HepG2 (cell line): ENCODE measurements around the gene ZNF174. TPM values are rescaled to one million over a fixed set of nuclear protein-coding genes. Genes with fewer than 3 reads are reported as not detected.

Experiments
- ADNP ChIP-seq: sonication (generic); formaldehyde crosslinking; IDR thresholded peaks from 2 replicates; pipeline ENCODE4 v1.4.0; 2020; ENCODE audit warnings: missing genetic modification reagents
- ARID2 ChIP-seq: sonication (generic); formaldehyde crosslinking; IDR thresholded peaks from 2 replicates; pipeline ENCODE4 v1.8.1; 2022; ENCODE audit warnings: mild to moderate bottlenecking, missing genetic modification reagents, borderline replicate concordance
- BORCS8-MEF2B ChIP-seq: sonication (generic); formaldehyde crosslinking; IDR thresholded peaks from 2 replicates; pipeline ENCODE4 v1.8.0; 2022; ENCODE audit warnings: mild to moderate bottlenecking, missing genetic modification reagents
- CENPBD1 ChIP-seq: sonication (generic); formaldehyde crosslinking; IDR thresholded peaks from 2 replicates; pipeline ENCODE4 v1.8.0; 2022; ENCODE audit warnings: missing genetic modification reagents, low read depth, mild to moderate bottlenecking, borderline replicate concordance
- HDAC6 ChIP-seq: fragments of 200-600 bp; sonication (generic); IDR thresholded peaks from 2 replicates; pipeline ENCODE4 v1.7.0; 2017; ENCODE audit warnings: mild to moderate bottlenecking, antibody characterized with exemption, low read length, low read depth
- HIVEP1 ChIP-seq: sonication (generic); formaldehyde crosslinking; IDR thresholded peaks from 2 replicates; pipeline ENCODE4 v1.4.0; 2020; ENCODE audit warnings: mild to moderate bottlenecking, missing genetic modification reagents
- HMGA1 ChIP-seq: sonication (generic); formaldehyde crosslinking; conservative IDR thresholded peaks from 2 replicates; pipeline ENCODE4 v1.4.0; 2020; ENCODE audit warnings: missing genetic modification reagents
- IRX3 ChIP-seq: sonication (generic); formaldehyde crosslinking; IDR thresholded peaks from 2 replicates; pipeline ENCODE4 v1.8.1; 2023; ENCODE audit warnings: mild to moderate bottlenecking, low read depth, missing genetic modification reagents, borderline replicate concordance
- JARID2 ChIP-seq: sonication (generic); formaldehyde crosslinking; IDR thresholded peaks from 2 replicates; pipeline ENCODE4 v1.8.1; 2023; ENCODE audit warnings: missing genetic modification reagents, inconsistent platforms; ENCODE audit not compliant: insufficient replicate concordance
- NCOR1 ChIP-seq: fragments of 200-600 bp; sonication (generic); IDR thresholded peaks from 2 replicates; pipeline ENCODE4 v1.7.0; 2017; ENCODE audit warnings: antibody characterized with exemption, low read length, borderline replicate concordance
- PTBP1 ChIP-seq: fragments of 200-400 bp; formaldehyde crosslinking; IDR thresholded peaks from 2 replicates; pipeline ENCODE4 v1.6.1; 2018; ENCODE audit warnings: low read length, low read depth; ENCODE audit not compliant: poor library complexity, severe bottlenecking
- RXRB ChIP-seq: IDR thresholded peaks from 2 replicates; pipeline ENCODE4 v1.6.1; 2016; ENCODE audit warnings: borderline replicate concordance, missing genetic modification reagents, missing compliant biosample characterization
- SAFB2 ChIP-seq: sonication (generic); formaldehyde crosslinking; IDR thresholded peaks from 2 replicates; pipeline ENCODE4 v1.5.1; 2020; ENCODE audit warnings: missing genetic modification reagents, low read depth, mild to moderate bottlenecking, borderline replicate concordance
- SATB2 ChIP-seq: sonication (generic); formaldehyde crosslinking; IDR thresholded peaks from 2 replicates; pipeline ENCODE4 v1.5.0; 2020; ENCODE audit warnings: missing genetic modification reagents
- SOX6 ChIP-seq, 2 experiments: fragments of 450-650 bp in 1 of 2; sonication (generic) in 1 of 2; formaldehyde crosslinking in 1 of 2; IDR thresholded peaks; 2 replicates each; pipeline versions ENCODE4 v1.4.0 to v1.6.1; 2017 to 2020; ENCODE audit warnings: antibody characterized with exemption in 1 of 2, mild to moderate bottlenecking in 1 of 2, missing genetic modification reagents in 1 of 2
- SRSF9 ChIP-seq: fragments of 200-400 bp; formaldehyde crosslinking; IDR thresholded peaks from 2 replicates; pipeline ENCODE4 v1.6.1; 2018; ENCODE audit warnings: borderline replicate concordance, mild to moderate bottlenecking, low read depth, low read length; ENCODE audit not compliant: insufficient read depth, poor library complexity, severe bottlenecking
- TARDBP ChIP-seq: sonication (generic); formaldehyde crosslinking; IDR thresholded peaks from 2 replicates; pipeline ENCODE4 v1.8.0; 2022; ENCODE audit warnings: mild to moderate bottlenecking, missing genetic modification reagents
- ZC3H13 ChIP-seq: sonication (generic); formaldehyde crosslinking; IDR thresholded peaks from 2 replicates; pipeline ENCODE4 v1.8.1; 2023; ENCODE audit warnings: mild to moderate bottlenecking, missing genetic modification reagents, moderate library complexity
- ZNF256 ChIP-seq: sonication (generic); formaldehyde crosslinking; conservative IDR thresholded peaks from 2 replicates; pipeline ENCODE4 v1.4.0; 2020; ENCODE audit warnings: missing genetic modification reagents
- ZNF431 ChIP-seq: sonication (generic); formaldehyde crosslinking; IDR thresholded peaks from 2 replicates; pipeline ENCODE4 v1.9.0; 2022; ENCODE audit warnings: missing genetic modification reagents, low read depth, mild to moderate bottlenecking, borderline replicate concordance
- ZNF549 ChIP-seq: sonication (generic); formaldehyde crosslinking; IDR thresholded peaks from 2 replicates; pipeline ENCODE4 v1.5.0; 2020; ENCODE audit warnings: missing genetic modification reagents
- ZNF572 ChIP-seq: sonication (generic); formaldehyde crosslinking; IDR thresholded peaks from 2 replicates; pipeline ENCODE4 v1.5.1; 2020; ENCODE audit warnings: mild to moderate bottlenecking, missing genetic modification reagents
- ZNF775 ChIP-seq: sonication (generic); formaldehyde crosslinking; IDR thresholded peaks from 2 replicates; pipeline ENCODE4 v1.4.0; 2020; ENCODE audit warnings: missing genetic modification reagents, mild to moderate bottlenecking, moderate library complexity, borderline replicate concordance
- ZNF878 ChIP-seq: sonication (generic); formaldehyde crosslinking; IDR thresholded peaks from 2 replicates; pipeline ENCODE4 v1.8.1; 2023; ENCODE audit warnings: mild to moderate bottlenecking, missing genetic modification reagents, moderate library complexity
- polyA plus RNA-seq, 8 experiments: library from polyadenylated mRNA; depleted of rRNA in 3 of 8; stranded (reverse) in 7 of 8; unstranded in 1 of 8; fragments of >200 nt; fragmentation: Illumina TruSeq in 4 of 8; extraction: Trizol in 4 of 8; gene quantifications; 2 replicates each; pipeline versions ENCODE4 v1.2.1 to v1.2.3, GENCODE V29; 2011 to 2016; ENCODE audit warnings: low read depth in 4 of 8, missing spikeins in 1 of 8, mixed read lengths in 1 of 8; ENCODE audit not compliant: insufficient read depth in 1 of 8
- total RNA-seq, 5 experiments: library from RNA; depleted of rRNA; stranded (reverse); fragments of >200 nt; fragmentation: Illumina TruSeq; extraction: Trizol; gene quantifications; 2 replicates each; pipeline ENCODE4 v1.2.3, GENCODE V29; 2016; ENCODE audit warnings: low read depth in 1 of 5
- TF ChIP-seq, protein P1 (sequence below): sonication (generic); formaldehyde crosslinking; IDR thresholded peaks from 2 replicates; pipeline ENCODE4 v1.4.0; 2020; ENCODE audit warnings: mild to moderate bottlenecking, missing genetic modification reagents

ZNF174 gene
- total and polyA plus RNA-seq, 2 of the 13 experiments (the other 11 are each of a cell fraction or from before 2014, with no cell fraction given), result 8.3 to 10.6 TPM

- TF ChIP-seq ZNF878 (CRISPR knock-in tag) (no peak), HMGA1 (CRISPR knock-in tag) (no peak), HIVEP1 (no peak), ZNF256 (no peak), SOX6 (IDR thresholded peaks at IDR 0.05) (no peak), SOX6 (CRISPR knock-in tag; IDR thresholded peaks at IDR 0.05) (no peak), SRSF9 (no peak), BORCS8-MEF2B (CRISPR knock-in tag) (no peak), ARID2 (CRISPR knock-in tag) (no peak), ZC3H13 (no peak), TARDBP (no peak), JARID2 (CRISPR knock-in tag) (no peak), NCOR1 (no peak), ZNF431 (CRISPR knock-in tag) (no peak), PTBP1 (no peak), ZNF572 (CRISPR knock-in tag) (no peak), SATB2 (CRISPR knock-in tag) (0 out of 2 replicates have a peak, but pooled peaks have one; percentile 43), HDAC6 (no peak), SAFB2 (no peak), ADNP (CRISPR knock-in tag) (no peak), ZNF549 (no peak), RXRB (no peak), IRX3 (no peak), ZNF775 (CRISPR knock-in tag) (no peak), CENPBD1 (no peak)
- TF ChIP-seq, protein P1, sequence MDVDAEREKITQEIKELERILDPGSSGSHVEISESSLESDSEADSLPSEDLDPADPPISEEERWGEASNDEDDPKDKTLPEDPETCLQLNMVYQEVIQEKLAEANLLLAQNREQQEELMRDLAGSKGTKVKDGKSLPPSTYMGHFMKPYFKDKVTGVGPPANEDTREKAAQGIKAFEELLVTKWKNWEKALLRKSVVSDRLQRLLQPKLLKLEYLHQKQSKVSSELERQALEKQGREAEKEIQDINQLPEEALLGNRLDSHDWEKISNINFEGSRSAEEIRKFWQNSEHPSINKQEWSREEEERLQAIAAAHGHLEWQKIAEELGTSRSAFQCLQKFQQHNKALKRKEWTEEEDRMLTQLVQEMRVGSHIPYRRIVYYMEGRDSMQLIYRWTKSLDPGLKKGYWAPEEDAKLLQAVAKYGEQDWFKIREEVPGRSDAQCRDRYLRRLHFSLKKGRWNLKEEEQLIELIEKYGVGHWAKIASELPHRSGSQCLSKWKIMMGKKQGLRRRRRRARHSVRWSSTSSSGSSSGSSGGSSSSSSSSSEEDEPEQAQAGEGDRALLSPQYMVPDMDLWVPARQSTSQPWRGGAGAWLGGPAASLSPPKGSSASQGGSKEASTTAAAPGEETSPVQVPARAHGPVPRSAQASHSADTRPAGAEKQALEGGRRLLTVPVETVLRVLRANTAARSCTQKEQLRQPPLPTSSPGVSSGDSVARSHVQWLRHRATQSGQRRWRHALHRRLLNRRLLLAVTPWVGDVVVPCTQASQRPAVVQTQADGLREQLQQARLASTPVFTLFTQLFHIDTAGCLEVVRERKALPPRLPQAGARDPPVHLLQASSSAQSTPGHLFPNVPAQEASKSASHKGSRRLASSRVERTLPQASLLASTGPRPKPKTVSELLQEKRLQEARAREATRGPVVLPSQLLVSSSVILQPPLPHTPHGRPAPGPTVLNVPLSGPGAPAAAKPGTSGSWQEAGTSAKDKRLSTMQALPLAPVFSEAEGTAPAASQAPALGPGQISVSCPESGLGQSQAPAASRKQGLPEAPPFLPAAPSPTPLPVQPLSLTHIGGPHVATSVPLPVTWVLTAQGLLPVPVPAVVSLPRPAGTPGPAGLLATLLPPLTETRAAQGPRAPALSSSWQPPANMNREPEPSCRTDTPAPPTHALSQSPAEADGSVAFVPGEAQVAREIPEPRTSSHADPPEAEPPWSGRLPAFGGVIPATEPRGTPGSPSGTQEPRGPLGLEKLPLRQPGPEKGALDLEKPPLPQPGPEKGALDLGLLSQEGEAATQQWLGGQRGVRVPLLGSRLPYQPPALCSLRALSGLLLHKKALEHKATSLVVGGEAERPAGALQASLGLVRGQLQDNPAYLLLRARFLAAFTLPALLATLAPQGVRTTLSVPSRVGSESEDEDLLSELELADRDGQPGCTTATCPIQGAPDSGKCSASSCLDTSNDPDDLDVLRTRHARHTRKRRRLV (CRISPR knock-in tag), result no peak
These were observed 36.1 kb upstream of the ZNF174 start (continued) for GRCh38 chr16:3364774-3365427.
